ENCODE measurements around the gene FOXN3.

FOXN3 gene

GRCh38 chr14:89217891-89218290 is 199.1 kb downstream of the FOXN3 start:
- H3K4me3 ChIP-seq (ENCODE audit: low read depth, low read length) = no peak overlapping the region
- 0 out of 2 replicates have a peak, but pooled peaks cover 5% of the 10 kb centered on the region for H3K4me1 ChIP-seq (ENCODE audit: control insufficient read depth, insufficient read depth, low read length)
- H3K27me3 ChIP-seq (ENCODE audit: control insufficient read depth, insufficient read depth, low read length) = no peaks in the 10 kb centered on the region
- H3K9me3 ChIP-seq (ENCODE audit: control insufficient read depth, insufficient read depth, low read length) = no peaks in the 10 kb centered on the region
- H3K36me3 ChIP-seq (ENCODE audit: control insufficient read depth, insufficient read depth, low read length) = peaks cover 31% of the 10 kb centered on the region
- no peak overlapping the region for H3K9ac ChIP-seq (ENCODE audit: low read depth, low read length)
- H3K27ac ChIP-seq (ENCODE audit: low read depth, low read length) = no peak overlapping the region

- H3K4me1 ChIP-seq (ENCODE audit: control insufficient read depth, insufficient read depth, low read length) = peaks cover 6% of the 10 kb centered on the region; the same call in 1 of the 2 replicates
- no peaks in the 10 kb centered on the region for H3K27me3 ChIP-seq (ENCODE audit: control insufficient read depth, insufficient read depth, low read length)
- no peak overlapping the region for H3K27ac ChIP-seq (ENCODE audit: low read depth, low read length)
- no peaks in the 10 kb centered on the region for H3K9me3 ChIP-seq (ENCODE audit: control insufficient read depth, insufficient read depth, low read length)
- H3K9ac ChIP-seq (ENCODE audit: low read depth, low read length) = no peak overlapping the region
- peaks cover 31% of the 10 kb centered on the region for H3K36me3 ChIP-seq (ENCODE audit: control insufficient read depth, insufficient read depth, low read length)
- no peak overlapping the region for H3K4me3 ChIP-seq (ENCODE audit: low read depth, low read length)
Observed at GRCh38 chr14:89215531-89215930, 201.5 kb downstream of the FOXN3 start.

GRCh38 chr14:89215114-89215513 is 201.9 kb downstream of the FOXN3 start:
- no peaks in the 10 kb centered on the region for H3K9me3 ChIP-seq (ENCODE audit: control insufficient read depth, insufficient read depth, low read length)
- H3K36me3 ChIP-seq (ENCODE audit: control insufficient read depth, insufficient read depth, low read length) = peaks cover 28% of the 10 kb centered on the region
- H3K27me3 ChIP-seq (ENCODE audit: control insufficient read depth, insufficient read depth, low read length) = no peaks in the 10 kb centered on the region
- H3K4me3 ChIP-seq (ENCODE audit: low read depth, low read length) = no peak overlapping the region
- H3K9ac ChIP-seq (ENCODE audit: low read depth, low read length) = no peak overlapping the region
- peaks cover 10% of the 10 kb centered on the region; the same call in 1 of the 2 replicates for H3K4me1 ChIP-seq (ENCODE audit: control insufficient read depth, insufficient read depth, low read length)
- H3K27ac ChIP-seq (ENCODE audit: low read depth, low read length) = no peak overlapping the region

- H3K9me3 ChIP-seq (ENCODE audit: control insufficient read depth, insufficient read depth, low read length) = no peaks in the 10 kb centered on the region
- H3K27ac ChIP-seq (ENCODE audit: low read depth, low read length) = no peak overlapping the region
- peaks cover 20% of the 10 kb centered on the region for H3K36me3 ChIP-seq (ENCODE audit: control insufficient read depth, insufficient read depth, low read length)
- no peak overlapping the region for H3K4me3 ChIP-seq (ENCODE audit: low read depth, low read length)
- H3K27me3 ChIP-seq (ENCODE audit: control insufficient read depth, insufficient read depth, low read length) = no peaks in the 10 kb centered on the region
- H3K9ac ChIP-seq (ENCODE audit: low read depth, low read length) = no peak overlapping the region
- peaks cover 17% of the 10 kb centered on the region for H3K4me1 ChIP-seq (ENCODE audit: control insufficient read depth, insufficient read depth, low read length)
Observed at GRCh38 chr14:89214221-89214965, 202.6 kb downstream of the FOXN3 start.

GRCh38 chr14:89212386-89213235 is 204.4 kb downstream of the FOXN3 start:
- H3K4me1 ChIP-seq (ENCODE audit: control insufficient read depth, insufficient read depth, low read length) = peaks cover 24% of the 10 kb centered on the region
- H3K36me3 ChIP-seq (ENCODE audit: control insufficient read depth, insufficient read depth, low read length) = peaks cover 13% of the 10 kb centered on the region
- H3K4me3 ChIP-seq (ENCODE audit: low read depth, low read length) = no peak overlapping the region
- no peak overlapping the region for H3K27ac ChIP-seq (ENCODE audit: low read depth, low read length)
- H3K9ac ChIP-seq (ENCODE audit: low read depth, low read length) = no peak overlapping the region
- no peaks in the 10 kb centered on the region for H3K27me3 ChIP-seq (ENCODE audit: control insufficient read depth, insufficient read depth, low read length)
- no peaks in the 10 kb centered on the region for H3K9me3 ChIP-seq (ENCODE audit: control insufficient read depth, insufficient read depth, low read length)

- Histone ChIP-seq H3K9me3 (ENCODE audit: control insufficient read depth, insufficient read depth, low read length) (no peaks in the 10 kb centered on the region), H3K27ac (ENCODE audit: low read depth, low read length) (no peak overlapping the region), H3K27me3 (ENCODE audit: control insufficient read depth, insufficient read depth, low read length) (no peaks in the 10 kb centered on the region), H3K36me3 (ENCODE audit: control insufficient read depth, insufficient read depth, low read length) (0 out of 2 replicates have a peak, but pooled peaks cover 2% of the 10 kb centered on the region), H3K4me1 (ENCODE audit: control insufficient read depth, insufficient read depth, low read length) (peaks cover 34% of the 10 kb centered on the region), H3K4me3 (ENCODE audit: low read depth, low read length) (no peak overlapping the region), H3K9ac (ENCODE audit: low read depth, low read length) (no peak overlapping the region)
Observed at GRCh38 chr14:89209558-89209957, 207.5 kb downstream of the FOXN3 start.

GRCh38 chr14:89207925-89208328 is 209.1 kb downstream of the FOXN3 start:
- H3K9me3 ChIP-seq (ENCODE audit: control insufficient read depth, insufficient read depth, low read length) = no peaks in the 10 kb centered on the region
- H3K4me3 ChIP-seq (ENCODE audit: low read depth, low read length) = no peak overlapping the region
- no peaks in the 10 kb centered on the region for H3K36me3 ChIP-seq (ENCODE audit: control insufficient read depth, insufficient read depth, low read length)
- no peaks in the 10 kb centered on the region for H3K27me3 ChIP-seq (ENCODE audit: control insufficient read depth, insufficient read depth, low read length)
- peaks cover 47% of the 10 kb centered on the region for H3K4me1 ChIP-seq (ENCODE audit: control insufficient read depth, insufficient read depth, low read length)
- no peak overlapping the region for H3K9ac ChIP-seq (ENCODE audit: low read depth, low read length)
- no peak overlapping the region for H3K27ac ChIP-seq (ENCODE audit: low read depth, low read length)

GRCh38 chr14:89206389-89207031 is 210.5 kb downstream of the FOXN3 start:
- Histone ChIP-seq H3K27me3 (ENCODE audit: control insufficient read depth, insufficient read depth, low read length) (no peaks in the 10 kb centered on the region), H3K9ac (ENCODE audit: low read depth, low read length) (no peak overlapping the region), H3K4me3 (ENCODE audit: low read depth, low read length) (no peak overlapping the region), H3K9me3 (ENCODE audit: control insufficient read depth, insufficient read depth, low read length) (no peaks in the 10 kb centered on the region), H3K36me3 (ENCODE audit: control insufficient read depth, insufficient read depth, low read length) (no peaks in the 10 kb centered on the region), H3K27ac (ENCODE audit: low read depth, low read length) (no peak overlapping the region), H3K4me1 (ENCODE audit: control insufficient read depth, insufficient read depth, low read length) (peaks cover 52% of the 10 kb centered on the region)

GRCh38 chr14:89205137-89205740 is 211.8 kb downstream of the FOXN3 start:
- Histone ChIP-seq H3K27me3 (ENCODE audit: control insufficient read depth, insufficient read depth, low read length) (no peaks in the 10 kb centered on the region), H3K4me1 (ENCODE audit: control insufficient read depth, insufficient read depth, low read length) (peaks cover 49% of the 10 kb centered on the region), H3K9ac (ENCODE audit: low read depth, low read length) (no peak overlapping the region), H3K36me3 (ENCODE audit: control insufficient read depth, insufficient read depth, low read length) (no peaks in the 10 kb centered on the region), H3K4me3 (ENCODE audit: low read depth, low read length) (no peak overlapping the region), H3K27ac (ENCODE audit: low read depth, low read length) (no peak overlapping the region), H3K9me3 (ENCODE audit: control insufficient read depth, insufficient read depth, low read length) (no peaks in the 10 kb centered on the region)

GRCh38 chr14:89202413-89203190 is 214.4 kb downstream of the FOXN3 start:
- Histone ChIP-seq H3K27ac (ENCODE audit: low read depth, low read length) (no peak overlapping the region), H3K27me3 (ENCODE audit: control insufficient read depth, insufficient read depth, low read length) (no peaks in the 10 kb centered on the region), H3K4me1 (ENCODE audit: control insufficient read depth, insufficient read depth, low read length) (peaks cover 33% of the 10 kb centered on the region)

More at GRCh38 chr14:89202413-89203190, 214.4 kb downstream of the FOXN3 start:
- no peak overlapping the region for H3K9ac ChIP-seq (ENCODE audit: low read depth, low read length)
- H3K9me3 ChIP-seq (ENCODE audit: control insufficient read depth, insufficient read depth, low read length) = no peaks in the 10 kb centered on the region
- H3K4me3 ChIP-seq (ENCODE audit: low read depth, low read length) = no peak overlapping the region
- H3K36me3 ChIP-seq (ENCODE audit: control insufficient read depth, insufficient read depth, low read length) = no peaks in the 10 kb centered on the region

Measured in HUES48 (cell line).